PFSK-1 (cell line): ENCODE results near the gene PRDX4.

ENCODE experiments used
- FOXP2 ChIP-seq: optimal IDR thresholded peaks from 2 replicates; pipeline ENCODE3; 2011; ENCODE audit warnings: borderline replicate concordance, control low read depth, inconsistent platforms; ENCODE audit not compliant: insufficient read depth; ENCODE audit errors: extremely low read length, extremely low read depth
- POLR2AphosphoS5 ChIP-seq: IDR thresholded peaks from 2 replicates; pipeline ENCODE4 v1.6.1; 2012; ENCODE audit warnings: low read depth, mild to moderate bottlenecking, control low read depth, low read length, moderate library complexity
- SIN3A ChIP-seq: IDR thresholded peaks from 2 replicates; pipeline ENCODE4 v1.6.1; 2012; ENCODE audit warnings: mild to moderate bottlenecking, low read length, moderate library complexity, borderline replicate concordance; ENCODE audit not compliant: insufficient read depth
- TAF1 ChIP-seq: IDR thresholded peaks from 2 replicates; pipeline ENCODE4 v1.6.1; 2012; ENCODE audit warnings: low read length, control low read depth, borderline replicate concordance; ENCODE audit not compliant: insufficient read depth
- TF ChIP-seq, protein P1 (sequence below), 2 experiments: IDR thresholded peaks; 2 replicates each; pipeline versions ENCODE4 v1.6.1 to v1.8.0; 2011 to 2012; ENCODE audit warnings: low read depth in 2 of 2, low read length in 2 of 2, control low read depth in 1 of 2, inconsistent platforms in 1 of 2, mild to moderate bottlenecking in 1 of 2, moderate library complexity in 1 of 2; ENCODE audit not compliant: insufficient read depth in 1 of 2

DNA sequence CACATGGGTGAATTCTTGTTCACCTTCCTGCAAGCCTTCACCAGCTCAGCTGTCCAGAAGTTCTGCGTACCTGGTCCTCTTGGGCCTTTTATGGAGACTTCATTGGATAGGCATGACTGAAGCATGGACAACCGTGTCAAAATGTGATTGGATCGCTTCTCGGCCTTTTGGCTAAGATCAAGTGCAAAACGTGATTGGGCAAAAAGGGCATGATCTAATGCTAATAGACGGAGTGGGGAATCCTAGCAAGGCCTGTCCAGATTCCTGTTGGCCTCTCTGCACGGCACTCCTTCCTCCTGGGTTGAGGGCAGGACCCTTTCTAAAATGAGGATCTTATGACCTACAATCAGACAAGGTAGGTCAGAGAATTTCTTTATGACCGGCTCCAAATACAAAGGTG is 24.9 kb downstream of the PRDX4 start:
- TF ChIP-seq TAF1 (no peak), POLR2AphosphoS5 (no peak), SIN3A (no peak), FOXP2 (no peak)
- TF ChIP-seq, protein P1, sequence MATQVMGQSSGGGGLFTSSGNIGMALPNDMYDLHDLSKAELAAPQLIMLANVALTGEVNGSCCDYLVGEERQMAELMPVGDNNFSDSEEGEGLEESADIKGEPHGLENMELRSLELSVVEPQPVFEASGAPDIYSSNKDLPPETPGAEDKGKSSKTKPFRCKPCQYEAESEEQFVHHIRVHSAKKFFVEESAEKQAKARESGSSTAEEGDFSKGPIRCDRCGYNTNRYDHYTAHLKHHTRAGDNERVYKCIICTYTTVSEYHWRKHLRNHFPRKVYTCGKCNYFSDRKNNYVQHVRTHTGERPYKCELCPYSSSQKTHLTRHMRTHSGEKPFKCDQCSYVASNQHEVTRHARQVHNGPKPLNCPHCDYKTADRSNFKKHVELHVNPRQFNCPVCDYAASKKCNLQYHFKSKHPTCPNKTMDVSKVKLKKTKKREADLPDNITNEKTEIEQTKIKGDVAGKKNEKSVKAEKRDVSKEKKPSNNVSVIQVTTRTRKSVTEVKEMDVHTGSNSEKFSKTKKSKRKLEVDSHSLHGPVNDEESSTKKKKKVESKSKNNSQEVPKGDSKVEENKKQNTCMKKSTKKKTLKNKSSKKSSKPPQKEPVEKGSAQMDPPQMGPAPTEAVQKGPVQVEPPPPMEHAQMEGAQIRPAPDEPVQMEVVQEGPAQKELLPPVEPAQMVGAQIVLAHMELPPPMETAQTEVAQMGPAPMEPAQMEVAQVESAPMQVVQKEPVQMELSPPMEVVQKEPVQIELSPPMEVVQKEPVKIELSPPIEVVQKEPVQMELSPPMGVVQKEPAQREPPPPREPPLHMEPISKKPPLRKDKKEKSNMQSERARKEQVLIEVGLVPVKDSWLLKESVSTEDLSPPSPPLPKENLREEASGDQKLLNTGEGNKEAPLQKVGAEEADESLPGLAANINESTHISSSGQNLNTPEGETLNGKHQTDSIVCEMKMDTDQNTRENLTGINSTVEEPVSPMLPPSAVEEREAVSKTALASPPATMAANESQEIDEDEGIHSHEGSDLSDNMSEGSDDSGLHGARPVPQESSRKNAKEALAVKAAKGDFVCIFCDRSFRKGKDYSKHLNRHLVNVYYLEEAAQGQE (IDR thresholded peaks at IDR 0.05; ENCODE audit: insufficient read depth in 1 of 2, low read depth in 2 of 2, low read length in 2 of 2): no peak
